ENCODE data around the gene IL12A. TPM values are rescaled to one million over a fixed set of nuclear protein-coding genes. Genes with fewer than 3 reads are reported as not detected.

Gene IL12A
- 0.91 to 1.3 TPM (median 0.93 TPM) in 5 replicates for total RNA-seq (2022; extraction: Qiagen RNA extraction; ENCODE audit: low read depth)

GRCh38 chr3:159988617-159989271 lies at the start of gene IL12A:
Gene IL12A (plus strand): TSS chr3:159988835.

Other genes with a start within 250 kb of the IL12A start
- gene SCHIP1, start 149.0 kb upstream of the IL12A start, total RNA-seq (2022; extraction: Qiagen RNA extraction; ENCODE audit: low read depth): 0.57 to 4.8 TPM (median 1.8 TPM) in 5 replicates
- gene C3orf80, start 236.6 kb downstream of the IL12A start, total RNA-seq (2022; extraction: Qiagen RNA extraction; ENCODE audit: low read depth): 2.0 to 2.9 TPM (median 2.1 TPM) in 5 replicates